Myocyte (in vitro differentiated cells): Measurements from ENCODE around the gene AFP. TPM values are rescaled to one million over a fixed set of nuclear protein-coding genes. Genes with fewer than 3 reads are reported as not detected.

Source experiments
- DNase-seq: peaks from one replicate; pipeline ENCODE4 v3.0.0-alpha.2; 2012; ENCODE audit warnings: low read depth
- total RNA-seq: library from RNA; depleted of rRNA; stranded (reverse); fragments of >200 nt; gene quantifications from 2 replicates; pipeline ENCODE4 v1.2.3, GENCODE V29; 2014

Gene AFP
- total RNA-seq, 1 donor from 2014 or later: 1.1 TPM

DNA sequence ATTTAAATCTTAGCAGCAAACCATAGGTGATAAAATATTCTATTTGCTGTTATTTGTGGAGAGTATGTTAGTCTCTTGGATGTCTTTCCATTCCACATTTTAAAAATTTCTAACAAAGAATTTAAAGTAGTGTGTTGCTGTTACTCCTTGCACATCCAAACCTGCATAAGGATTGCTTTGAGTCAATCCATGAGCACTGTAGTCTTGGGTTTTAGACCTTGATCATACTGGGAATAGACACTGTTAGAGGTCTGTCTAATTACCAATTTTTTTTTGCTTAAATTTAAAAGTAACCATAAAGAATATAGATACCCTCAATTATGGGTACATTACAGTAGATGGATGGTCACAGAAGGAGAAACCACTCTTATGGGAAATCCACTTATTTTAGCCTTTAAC is 1.5 kb downstream of the AFP start:
- DNase-seq: no peak

DNA sequence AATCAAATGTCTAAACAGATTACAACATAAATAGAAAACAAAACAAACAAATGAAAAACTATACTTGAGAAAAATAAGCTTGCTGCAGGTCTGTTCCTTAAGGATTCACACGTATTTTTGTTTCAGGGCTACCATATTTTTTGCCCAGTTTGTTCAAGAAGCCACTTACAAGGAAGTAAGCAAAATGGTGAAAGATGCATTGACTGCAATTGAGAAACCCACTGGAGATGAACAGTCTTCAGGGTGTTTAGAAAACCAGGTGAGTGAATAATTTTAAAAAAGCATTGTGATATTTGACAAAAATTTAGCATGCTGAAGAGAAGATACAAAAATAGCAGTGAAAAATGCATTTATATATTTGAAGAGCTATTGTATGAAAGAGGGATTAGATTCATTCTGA is 2.0 kb downstream of the AFP start:
- DNase-seq: no peak

DNA sequence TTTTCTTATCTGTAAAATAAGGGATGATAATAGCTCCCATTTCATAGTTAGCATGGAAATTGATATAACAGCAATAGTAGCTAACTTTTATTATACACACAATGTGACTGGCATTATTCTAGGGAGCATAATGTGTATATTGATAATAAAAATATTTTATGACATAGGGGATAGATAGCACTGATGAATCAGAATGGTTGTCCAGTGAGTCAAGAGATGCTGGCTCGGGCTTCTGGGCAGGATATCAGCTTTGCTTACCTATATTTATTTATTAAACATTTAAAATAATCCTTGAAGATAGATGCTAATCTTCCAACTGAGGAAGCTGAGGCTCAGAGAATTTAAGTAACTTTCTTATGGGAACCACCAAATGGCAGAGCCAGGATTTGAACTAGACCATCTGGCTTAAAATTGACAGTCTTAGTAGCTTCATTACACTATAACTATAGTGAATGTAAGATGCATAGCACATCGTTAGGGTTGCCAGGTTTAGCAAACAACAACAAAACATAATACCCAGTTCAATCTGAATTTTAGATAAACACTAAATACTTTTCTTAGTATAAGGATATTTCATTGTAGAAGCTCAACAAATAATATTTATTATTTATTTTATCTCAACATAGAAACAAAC is 2.7 kb downstream of the AFP start:
- DNase-seq: no peak

DNA sequence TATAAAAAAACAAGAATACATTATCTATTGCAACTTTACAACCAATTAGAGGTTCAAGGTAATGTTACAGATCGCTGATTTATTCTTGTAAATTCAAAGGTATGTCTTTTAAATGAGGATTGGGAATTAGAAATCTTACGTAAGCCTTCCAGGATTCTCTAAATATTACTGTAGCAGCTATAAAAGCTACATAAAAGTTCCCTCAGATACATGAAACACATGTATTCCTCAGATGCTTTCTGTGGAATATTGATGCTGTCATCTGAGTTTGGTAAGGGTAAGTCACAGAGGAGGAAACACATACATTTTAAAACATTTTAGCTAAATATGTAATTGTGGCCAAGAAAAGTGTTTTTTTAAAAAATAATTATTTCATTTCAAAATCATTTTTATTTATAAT is 3.4 kb downstream of the AFP start:
- DNase-seq: no peak

DNA sequence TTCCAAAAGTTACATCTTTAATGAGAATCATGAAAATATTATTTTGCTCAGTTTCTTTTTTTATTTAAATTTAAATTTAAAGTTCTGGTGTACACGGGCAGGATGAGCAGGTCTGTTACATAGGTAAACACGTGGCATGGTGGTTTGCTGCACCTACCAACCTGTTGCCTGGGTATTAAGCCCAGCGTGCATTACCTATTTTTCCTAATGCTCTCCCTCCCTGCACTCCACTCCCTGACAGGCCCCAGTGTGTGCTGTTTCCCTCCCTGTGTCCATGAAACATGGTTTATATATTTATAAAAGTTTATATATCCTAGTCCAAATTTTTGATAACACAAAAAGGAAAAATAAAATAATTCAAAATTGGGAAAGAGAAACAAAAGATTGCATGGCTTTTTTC is 4.0 kb downstream of the AFP start:
- no peak for DNase-seq

DNA sequence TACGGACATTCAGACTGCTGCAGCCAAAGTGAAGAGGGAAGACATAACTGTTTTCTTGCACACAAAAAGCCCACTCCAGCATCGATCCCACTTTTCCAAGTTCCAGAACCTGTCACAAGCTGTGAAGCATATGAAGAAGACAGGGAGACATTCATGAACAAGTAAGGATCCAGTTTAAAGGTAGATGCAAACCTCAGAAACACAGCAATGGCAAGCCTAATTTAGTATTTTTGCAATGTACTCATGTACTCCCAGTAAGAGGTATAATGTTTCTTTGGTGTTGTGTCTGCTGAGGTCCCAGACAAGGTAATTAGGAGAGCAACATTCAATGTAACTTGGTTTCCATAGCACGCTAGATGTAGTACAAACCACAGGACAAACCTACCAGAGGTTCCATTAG is 4.6 kb downstream of the AFP start:
- no peak for DNase-seq

DNA sequence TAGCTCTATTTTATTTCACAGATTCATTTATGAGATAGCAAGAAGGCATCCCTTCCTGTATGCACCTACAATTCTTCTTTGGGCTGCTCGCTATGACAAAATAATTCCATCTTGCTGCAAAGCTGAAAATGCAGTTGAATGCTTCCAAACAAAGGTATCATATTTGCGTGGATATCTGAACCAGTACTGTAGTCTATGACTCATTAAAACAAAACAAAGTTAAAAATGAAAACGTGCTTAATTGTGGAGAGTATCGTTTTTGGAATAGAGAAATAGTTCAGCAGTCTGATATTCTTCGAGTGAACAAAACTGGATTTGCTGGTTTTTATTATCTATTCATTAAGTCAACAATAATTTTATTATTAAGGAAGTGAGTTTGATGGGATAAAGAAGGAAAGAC is 6.3 kb downstream of the AFP start:
- DNase-seq: no peak

DNA sequence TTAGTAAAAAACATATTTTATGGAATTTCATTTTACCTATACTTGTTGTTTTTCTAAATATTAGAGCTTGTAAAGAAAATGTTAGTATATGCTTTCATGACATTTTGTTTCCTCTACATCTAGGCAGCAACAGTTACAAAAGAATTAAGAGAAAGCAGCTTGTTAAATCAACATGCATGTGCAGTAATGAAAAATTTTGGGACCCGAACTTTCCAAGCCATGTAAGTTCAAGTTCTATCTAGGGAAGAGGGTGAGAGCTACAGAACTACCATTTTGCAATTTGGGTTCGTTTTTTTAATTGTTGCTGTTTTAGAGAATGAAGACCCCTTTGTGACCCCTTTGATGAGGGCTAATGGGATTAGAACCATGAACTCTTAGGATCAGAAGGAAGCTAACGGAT is 7.2 kb downstream of the AFP start:
- no peak for DNase-seq

DNA sequence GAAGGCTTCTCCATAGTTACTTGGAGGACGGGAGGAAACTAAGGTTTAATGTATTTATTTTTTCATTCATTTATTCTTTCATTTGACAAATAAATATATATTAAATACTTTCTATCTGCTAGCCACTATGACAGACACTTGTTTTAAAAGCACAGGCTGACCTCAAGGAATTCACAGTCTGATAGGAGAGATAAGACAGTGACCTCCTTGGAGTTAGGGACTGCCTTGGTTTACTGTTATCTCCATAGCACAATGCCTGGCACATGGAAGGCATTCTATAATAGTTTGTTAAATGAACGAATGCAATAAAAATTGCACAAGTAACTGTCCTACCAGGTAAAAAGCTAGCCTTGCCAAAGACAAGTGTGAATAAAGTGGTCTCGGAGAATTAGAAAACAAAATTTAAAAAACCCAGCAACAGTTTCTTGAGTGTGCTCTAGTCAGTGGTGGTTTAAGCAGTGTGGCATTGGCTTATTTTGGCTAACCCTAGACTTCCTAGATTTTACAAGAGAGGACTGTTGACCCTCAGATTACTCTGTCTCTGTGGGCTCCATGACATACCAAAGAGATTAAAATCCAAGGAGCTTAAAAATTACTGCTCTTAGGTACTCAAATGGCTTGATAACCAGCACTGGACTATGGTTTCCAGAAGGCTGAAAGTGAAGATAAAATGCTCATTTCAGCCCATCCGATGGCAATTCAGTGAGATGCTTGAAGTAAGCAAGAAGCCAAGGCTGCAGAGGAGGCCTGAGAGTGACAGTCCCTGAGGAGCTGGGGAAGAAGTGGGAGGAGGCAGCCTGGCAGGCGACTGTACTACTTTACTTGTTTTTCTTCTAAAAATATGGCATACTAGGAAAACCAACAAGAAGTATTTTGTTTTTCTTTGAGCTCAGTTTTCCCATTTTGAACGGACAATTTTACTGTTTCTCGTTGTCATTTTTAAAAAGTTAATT is 9.6 kb downstream of the AFP start:
- DNase-seq: no peak

DNA sequence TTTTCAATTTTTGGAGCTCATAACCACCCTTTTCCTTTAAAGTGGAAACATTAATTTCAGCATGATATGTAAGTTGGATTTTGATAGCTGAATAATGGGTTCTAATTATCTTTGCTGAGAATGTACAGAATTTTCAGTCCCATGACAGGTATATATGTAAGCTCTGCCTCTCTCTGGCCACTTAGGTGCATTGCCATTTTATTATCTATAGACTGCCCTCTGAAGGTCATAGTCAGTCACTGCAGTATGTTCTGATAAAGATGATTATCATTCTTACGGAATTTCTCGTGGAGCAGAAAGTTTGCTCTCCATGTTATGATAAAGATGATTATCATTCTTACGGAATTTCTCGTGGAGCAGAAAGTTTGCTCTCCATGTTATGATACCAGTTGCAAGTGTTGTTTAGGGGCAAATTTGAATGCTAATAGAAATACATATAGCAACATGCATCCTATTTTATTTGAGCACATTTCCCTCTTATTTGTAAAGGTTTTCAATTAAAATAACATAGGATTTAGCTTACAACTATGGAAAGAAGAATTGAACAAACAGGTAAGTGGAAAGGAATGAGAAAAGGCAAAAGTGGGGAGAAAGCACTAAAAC is 10.4 kb downstream of the AFP start:
- peak; percentile 38 for DNase-seq

DNA sequence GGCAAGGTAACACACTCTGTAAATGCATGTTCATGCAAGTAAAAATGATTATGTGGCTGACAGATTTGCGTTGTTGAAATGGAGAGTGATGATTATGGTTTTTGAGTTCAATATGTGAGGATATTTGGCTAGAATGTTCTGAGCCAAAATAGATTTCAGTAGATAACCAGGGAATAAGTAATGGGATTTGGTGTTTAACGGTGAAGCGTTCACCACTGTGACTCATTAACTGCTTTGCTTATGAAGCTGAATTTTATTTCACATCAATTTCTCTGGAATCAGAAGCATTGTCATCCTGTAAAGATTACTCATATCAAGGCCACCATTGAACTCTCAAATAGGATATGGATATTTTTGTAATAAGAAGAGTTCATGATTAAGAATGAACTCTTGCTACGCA is 11.7 kb downstream of the AFP start:
- no peak for DNase-seq

DNA sequence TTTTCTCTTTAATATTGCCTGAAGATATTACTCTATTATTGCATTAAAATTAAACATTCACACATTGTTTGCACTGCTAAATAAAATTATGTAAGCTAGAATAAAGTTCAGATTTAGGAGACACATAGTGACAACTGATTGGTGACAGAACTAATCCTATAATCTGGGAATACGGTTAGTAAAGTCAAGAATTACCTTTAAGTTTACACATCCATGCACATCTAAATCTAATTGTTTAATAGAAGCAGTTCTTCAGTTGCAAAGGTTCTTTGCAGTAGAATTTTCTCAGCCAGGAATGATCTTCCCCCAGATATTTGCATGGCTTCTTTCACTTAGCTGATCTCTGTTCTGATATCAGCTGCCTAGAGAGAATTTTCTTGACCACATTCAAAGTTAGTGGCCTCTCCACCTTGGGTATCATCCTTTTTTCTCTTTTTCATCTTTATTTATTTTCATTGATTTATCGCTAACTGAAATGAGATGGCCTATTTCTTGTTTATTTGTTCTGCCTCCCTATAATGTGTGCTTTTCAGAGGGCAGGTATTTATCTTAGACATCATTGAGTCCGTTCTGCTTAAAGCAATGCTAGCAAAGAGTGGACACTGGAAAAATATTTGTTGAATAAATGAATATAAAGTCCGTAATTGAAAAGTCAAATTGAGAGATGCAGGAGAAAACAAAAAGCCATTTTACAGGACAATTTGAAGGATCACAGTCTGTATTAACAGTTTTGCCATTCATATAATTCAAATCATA is 12.6 kb downstream of the AFP start:
- no peak for DNase-seq

DNA sequence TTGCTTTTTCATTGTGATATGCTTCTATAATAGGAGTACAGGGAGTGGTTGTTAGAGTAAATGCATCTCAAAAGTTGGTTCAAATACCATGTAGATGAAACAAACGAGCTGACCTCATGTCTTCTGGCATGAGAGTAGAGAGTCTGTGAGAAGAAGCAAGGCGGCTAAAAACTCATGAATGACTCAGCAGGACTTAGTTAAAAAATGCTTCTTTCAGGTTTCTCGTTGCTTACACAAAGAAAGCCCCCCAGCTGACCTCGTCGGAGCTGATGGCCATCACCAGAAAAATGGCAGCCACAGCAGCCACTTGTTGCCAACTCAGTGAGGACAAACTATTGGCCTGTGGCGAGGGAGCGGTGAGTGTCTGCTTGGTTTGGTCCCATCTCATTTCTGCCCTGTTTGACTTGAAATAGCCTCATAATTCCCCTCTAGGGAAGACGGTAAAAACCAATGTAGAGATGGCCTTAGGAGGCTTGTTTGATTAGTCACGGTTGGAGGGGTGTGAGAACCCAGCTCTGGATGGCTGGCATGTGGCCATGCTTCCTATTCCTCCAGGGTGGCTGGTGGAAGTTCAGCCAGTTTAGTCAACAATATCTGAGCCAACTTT is 14.5 kb downstream of the AFP start:
- DNase-seq: peak; percentile 62

DNA sequence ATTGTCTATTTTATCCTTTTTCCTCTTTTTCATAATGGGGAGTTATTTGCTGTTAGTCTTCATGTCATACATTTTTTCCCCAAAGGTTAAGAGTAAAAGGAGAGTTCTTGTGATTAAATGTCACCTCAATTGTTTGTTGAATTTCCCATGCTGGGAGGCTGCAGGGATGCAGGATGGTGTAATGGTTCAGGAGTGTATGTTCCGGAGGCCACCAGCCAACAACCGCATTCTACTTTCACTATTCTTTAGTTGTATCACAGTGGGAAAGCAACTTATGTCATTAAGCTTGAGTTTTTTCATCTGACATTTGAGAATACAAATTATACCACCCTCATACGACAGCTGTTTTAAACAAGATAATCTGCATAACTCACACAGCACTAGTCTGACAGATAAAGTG is 15.4 kb downstream of the AFP start:
- DNase-seq: peak; percentile 31

DNA sequence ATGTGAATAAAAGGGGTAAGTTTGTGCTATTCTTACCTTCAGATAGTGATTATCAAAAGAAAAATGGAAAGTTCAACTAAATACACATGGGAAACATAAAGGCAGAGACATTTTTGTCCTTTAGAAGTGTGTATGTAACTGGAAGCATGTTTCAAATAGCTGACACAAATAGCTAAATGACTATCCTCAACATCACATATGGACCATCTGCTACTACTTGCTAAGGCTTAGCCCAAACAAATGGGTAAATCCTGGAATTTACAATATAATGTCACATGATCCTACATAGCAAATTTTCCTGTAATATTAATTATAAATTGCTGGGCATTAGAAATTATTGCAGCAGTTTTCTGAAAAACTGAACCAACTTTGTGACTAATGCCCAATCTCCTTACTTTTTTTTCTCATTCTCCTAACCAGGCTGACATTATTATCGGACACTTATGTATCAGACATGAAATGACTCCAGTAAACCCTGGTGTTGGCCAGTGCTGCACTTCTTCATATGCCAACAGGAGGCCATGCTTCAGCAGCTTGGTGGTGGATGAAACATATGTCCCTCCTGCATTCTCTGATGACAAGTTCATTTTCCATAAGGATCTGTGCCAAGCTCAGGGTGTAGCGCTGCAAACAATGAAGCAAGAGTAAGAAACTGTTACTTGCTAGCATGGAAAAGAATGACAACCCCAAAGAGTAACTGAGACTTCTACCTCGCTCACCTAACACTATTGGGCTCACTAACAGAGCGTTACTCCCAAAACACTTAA is 16.1 kb downstream of the AFP start:
- no peak for DNase-seq

DNA sequence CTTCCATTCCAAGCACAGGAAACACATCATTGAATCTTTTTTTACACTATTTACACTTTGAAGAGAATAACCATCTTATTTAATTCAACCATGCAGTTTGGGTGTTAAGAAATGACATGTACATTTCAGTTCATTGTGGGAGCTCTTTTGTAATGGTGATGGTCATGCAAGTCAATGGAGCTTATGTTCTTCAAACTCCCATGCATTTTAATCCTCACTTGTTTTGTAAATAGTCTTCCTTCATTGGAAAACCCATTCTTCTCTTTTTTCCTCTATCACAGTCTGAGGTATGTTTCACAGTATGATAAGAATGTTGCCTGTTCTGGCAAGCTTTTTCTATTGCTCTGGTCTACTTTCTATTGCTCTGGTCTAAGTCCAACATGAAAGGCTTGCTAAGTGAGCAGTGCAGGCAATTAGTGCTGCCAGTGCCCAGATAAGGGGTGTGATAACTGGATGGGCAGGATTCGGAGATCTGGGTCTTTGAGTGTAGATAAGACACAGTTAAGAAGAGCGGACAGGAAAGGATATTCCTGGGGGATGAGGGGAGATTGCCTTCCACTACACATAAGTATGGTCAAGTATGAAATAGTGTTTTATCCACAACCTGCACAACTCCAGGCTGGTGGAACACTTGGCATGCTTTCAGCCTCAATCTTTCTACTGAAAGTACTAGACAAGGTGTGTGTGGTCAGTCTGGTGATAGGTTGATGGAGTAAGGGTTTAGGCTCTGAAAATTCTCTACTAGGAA is 17.1 kb downstream of the AFP start:
- no peak for DNase-seq

DNA sequence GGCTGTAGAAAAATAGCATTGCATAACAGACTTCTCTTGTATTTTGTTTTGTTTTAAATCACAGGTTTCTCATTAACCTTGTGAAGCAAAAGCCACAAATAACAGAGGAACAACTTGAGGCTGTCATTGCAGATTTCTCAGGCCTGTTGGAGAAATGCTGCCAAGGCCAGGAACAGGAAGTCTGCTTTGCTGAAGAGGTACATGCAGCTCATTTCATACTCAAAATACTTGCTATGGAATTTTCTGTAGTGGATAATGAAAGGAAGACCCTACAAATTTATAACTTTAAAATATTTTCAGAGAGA is 17.6 kb downstream of the AFP start:
- DNase-seq: no peak

DNA sequence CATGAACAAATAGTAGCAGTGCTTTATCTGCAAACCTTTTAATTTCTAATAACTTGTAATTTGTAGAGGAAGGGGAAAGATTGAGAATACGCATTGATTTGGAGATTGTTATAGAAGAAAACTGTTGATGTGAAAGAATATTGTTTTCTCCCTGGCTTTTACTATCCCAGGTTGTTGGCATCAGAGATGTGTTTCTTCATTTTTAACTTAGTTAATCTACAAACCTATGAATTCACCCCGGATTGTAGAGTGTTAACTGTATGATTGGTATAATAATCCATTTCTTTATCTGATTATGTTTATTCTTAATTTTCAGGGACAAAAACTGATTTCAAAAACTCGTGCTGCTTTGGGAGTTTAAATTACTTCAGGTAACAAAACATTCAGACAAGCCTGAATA is 18.9 kb downstream of the AFP start:
- no peak for DNase-seq

DNA sequence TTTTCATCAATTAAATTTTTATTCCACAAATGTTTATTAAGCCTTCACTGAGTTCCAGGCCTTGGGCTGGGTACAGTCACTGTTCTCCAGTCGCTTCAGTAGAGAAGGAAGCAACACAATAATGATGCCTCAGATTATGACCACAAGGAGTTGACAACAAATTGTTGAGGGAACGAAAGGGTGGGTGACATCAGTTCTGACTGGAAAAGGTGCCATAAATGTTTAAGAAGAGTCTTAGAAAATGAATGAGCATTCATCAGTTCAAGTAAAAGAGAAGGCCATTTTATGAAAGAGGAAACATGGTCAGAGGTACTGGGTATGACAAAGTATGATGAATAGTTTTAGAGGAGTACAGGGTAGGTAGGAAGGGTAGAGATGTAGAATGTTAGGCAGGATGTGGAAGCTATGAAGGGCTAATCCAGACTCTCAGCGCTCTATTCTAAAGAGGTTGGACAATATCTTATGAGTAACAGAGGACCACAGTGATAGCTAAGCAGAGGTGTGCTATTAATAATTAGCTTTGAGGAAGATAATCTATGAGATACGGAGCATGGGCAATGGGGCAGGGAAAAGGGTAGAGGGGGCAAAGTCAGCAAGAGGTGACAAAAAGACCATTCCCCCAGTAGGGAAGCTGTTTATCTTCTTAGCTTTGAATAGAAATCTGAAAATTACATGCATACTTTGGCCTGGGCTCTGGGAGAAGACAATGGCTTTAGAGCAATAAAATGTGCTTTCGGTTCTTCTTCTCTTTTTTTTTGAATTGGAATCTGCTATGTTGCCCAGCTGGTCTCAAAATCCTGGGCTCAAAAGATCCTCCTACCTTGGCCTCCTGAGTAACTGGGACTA is 20.4 kb downstream of the AFP start:
- DNase-seq: no peak
